Stimulated activated CD4-positive, alpha-beta T cell treated with anti-CD3 and anti-CD28 coated beads, Interleukin-12 subunit alpha, Interleukin-12 subunit beta, amount 100 ng/mL, for 48 hours (primary cell): ENCODE results near the gene APEX1.
A peak's percentile ranks its signal among the peaks of the same experiment; 100 is the strongest.

Experiments used
- DNase-seq, 3 donors: peaks; one replicate each; pipeline ENCODE4 v3.0.0-alpha.2; 2020; ENCODE audit warnings: low read depth in 2 of 3, low spot score in 1 of 3

APEX1 gene

DNA sequence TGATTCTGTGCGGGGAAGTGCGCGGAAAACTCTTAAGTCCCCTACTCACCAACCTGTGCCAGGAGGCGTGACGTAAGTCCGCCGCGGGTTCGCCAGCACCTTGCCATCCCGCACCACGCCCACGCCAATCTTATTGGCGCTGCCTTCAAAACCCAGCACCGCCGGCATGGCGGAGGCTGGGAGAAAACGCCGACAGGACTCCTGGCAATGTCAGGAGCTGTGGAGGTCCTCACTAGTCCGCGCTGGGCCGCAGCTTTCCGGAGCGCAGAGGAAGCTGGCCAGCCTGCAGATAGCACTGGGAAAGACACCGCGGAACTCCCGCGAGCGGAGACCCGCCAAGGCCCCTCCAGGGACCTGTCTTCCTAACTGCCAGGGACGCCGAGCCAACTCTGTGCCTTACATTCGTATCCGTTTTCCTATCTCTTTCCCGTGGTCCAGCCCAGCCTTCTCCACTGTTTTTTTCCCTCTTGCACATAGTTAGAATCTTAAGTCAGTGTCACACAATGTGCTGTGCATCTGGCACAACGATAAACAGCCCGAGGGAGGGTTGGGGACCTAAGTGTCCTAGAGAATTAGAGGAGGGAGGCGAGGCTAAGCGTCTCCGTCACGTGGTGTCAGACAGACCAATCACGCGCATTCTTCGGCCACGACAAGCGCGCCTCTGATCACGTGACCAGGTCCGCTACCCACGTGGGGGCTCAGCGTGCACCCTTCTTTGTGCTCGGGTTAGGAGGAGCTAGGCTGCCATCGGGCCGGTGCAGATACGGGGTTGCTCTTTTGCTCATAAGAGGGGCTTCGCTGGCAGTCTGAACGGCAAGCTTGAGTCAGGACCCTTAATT, at the start of gene APEX1, which contains the start of gene OSGEP:
Gene APEX1, plus strand, starts transcription at position 711 of the 839 bp plus-strand sequence. CDS start 420 bp downstream, outside the sequence.
Gene OSGEP, minus strand, starts transcription at position 297 of the 839 bp plus-strand sequence. Its CDS starts 129 bp downstream, at position 168.
- peak; percentile 96 to 98 (median 97) for DNase-seq

DNA sequence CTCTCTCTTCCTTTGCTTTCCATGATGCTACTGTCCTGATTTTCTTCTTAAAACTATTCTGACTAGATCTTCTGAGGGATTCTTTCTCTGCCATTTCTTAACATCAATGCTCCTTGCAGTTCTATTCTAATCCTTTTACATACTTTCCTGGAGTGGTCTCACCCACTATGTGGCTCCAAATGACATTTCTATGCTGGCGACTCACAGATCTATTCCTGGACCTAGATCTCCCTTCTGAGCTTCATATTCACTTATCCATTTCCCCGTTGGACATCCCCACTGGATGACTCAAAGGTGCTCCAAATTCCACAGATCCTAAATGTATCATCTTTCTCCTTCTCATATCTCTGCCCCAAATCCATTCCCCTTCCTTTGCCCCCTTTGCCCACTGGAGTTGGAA, 45.8 kb upstream of the APEX1 start:
- no peak for DNase-seq

DNA sequence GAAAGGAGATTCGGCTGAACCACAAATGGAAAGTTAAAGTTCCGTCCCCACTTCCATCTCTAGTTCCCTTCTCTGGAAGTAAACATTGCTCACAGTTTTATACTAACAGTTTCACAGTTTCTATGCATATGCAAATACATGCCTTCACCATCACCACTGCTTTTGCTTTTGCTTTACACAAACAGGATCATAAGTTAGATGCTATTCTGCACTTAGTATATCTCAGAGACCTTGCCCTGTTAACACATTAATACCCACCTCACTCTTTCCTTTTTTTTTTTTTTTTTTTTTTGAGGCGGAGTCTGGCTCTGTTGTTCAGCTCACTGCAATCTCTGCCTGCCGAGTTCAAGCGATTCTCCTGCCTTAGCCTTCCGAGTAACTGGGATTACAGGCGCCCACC, 42.6 kb upstream of the APEX1 start:
- DNase-seq: no peak

DNA sequence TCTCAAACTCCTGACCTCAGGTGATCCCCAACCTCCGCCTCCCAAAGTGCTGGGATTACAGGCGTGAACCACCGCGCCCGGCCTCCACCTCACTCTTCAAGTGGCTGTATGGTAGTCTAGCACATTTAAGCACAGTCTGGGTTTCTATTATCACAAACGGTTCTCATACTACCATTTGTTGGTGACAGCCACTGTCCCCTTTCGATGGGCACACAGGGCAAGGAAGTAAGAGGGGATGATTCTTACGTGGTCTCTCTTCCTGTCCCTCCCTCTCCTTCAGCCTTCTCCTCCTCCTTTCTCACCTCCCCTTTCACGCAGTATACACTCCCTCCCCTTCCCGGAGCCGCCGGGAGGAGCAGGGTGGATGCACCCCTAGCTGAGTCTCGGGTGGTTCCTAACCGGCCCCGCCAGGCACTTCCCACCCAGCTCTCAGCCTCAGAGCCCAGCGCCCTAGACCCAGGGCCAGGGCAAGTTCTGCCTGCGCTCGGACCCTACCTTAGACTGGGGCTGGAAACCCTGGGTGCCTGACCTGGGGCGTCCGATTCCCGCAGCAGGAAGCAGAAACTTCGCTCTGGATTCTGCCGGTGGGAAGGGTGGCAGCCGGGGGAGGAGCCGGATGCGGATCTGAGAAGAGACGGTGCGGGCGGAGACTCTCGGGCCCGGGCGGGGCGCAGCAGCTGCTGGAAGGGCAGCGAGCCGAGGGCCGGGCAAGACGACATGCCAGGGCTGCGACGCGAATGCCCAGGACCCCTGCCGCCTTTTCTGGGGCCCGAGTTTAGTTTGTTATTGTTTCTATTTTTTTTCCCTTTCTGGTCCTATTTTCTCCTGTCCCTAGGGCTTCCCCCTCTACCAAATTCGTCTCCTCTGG, 41.9 kb upstream of the APEX1 start, which contains the start of gene TEP1:
Gene TEP1, minus strand, starts transcription at position 626 of the 868 bp plus-strand sequence. CDS start 5,062 bp downstream, outside the sequence.
- peak; percentile 57 to 77 (median 58) for DNase-seq

DNA sequence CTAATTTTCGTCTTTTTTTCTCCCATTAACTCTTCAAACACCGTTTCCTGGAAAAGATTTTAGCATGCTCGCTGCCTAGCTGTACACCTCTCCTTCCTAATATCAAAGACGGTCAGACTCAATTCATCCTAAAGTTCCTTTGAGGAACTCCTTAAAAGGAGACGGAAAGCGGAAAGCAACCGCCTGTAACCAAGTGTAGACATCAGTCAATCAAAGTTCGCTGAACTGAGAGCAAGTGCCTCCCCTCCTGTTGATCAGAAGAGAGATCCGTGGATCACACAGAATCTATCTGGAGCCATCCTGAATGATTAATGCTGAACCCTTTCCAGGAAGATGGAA, 41.3 kb upstream of the APEX1 start:
- DNase-seq: no peak

DNA sequence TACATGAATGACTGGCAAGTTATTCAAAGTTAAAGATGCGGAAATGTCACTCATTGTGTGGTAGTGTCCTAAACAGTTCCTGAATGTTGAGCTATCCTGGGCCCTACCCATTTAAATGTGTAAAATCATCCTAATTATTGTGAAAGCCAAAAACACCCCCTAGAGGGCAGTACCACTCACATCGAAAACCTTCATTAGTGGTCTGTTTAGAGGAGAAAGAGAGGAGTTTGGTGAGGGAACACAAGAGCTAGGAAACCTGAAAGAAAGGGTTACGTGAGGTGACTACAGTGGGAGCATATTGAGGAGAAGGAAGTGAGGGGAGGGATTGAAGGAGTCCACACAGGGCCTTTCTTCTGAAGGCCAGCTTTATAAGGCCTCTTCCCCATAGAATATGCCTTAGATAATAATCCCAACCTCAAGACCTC, 39.2 kb upstream of the APEX1 start:
- DNase-seq: peak in 1 of 3 donors; percentile 51

DNA sequence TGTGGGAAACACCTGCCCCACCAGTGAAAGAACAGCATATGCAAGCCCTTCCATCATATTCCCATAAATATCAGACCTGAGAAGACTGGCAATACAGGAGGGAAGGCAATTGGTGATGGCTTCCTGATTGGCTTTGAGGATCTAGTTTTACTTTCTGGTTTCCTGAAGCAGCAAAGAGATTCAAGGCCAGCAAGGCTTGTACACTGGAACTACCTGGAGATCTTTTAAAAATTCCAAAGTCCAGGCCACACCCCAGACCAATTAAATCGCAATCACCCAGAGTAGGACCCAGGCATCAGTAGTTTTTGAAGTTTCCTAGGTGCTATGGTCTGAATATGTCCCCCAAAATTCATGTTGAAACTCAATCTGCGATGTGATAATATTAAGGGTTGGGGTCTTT, 38.8 kb upstream of the APEX1 start:
- no peak for DNase-seq

DNA sequence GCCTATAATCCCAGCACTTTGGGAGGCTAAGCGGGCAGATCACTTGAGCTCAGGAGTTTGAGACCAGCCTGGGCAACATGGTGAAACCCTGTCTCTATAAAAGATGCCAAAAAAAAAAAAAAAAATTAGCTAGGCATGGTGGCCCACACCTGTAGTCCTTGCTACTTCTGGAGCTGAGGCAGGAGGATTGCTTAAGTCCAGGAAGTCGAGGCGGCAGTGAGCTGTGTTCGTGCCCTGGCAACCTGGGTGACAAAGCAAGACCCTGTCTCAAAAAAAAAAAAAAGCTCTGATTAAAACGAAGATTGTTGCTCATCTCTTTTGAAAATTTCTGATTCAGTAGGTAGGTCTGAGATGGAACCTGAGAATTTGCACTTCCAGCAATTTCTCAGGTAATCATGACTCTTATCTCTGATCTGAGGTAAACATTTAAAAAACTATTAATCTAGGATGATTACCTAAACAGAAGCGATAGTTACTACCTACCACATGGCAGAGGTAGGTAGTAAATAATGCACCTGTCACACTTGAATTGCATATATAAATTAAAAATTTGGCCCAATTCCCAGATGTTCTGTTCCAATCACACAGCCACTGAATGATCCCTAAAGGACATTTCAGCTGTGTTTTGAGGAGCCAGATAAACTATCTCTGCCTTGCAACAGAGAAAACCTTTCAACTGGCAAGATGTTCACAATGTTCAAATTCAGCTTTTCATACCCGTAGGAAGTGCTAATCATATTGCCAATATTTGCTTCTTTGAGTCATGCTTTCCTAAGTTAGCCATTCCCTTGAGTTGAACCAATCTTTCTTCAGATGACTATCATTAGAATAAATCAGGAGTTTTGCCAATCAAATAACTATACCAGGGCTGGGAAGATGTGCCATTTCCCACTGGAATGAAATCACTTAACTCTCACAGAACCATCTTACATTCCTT, 37.5 kb upstream of the APEX1 start:
- no peak for DNase-seq

DNA sequence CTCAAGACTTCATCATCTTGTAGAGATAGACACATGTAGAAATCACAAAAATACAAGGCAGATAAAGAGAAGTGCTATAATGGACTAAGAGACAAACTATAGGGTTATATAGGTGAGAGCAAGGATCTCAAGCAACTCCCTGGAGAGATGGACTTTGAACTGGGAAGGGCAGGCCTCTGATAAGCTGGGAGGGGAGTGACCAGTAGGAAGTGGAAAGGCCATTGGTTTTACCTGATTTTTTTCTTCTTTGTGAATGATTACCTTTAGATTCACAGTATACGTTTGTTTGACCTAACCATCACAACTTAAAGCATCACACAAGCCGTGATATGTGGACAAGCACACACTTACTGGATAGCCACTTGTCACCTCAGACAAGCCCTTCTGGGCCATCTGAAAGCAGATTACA, 36.5 kb upstream of the APEX1 start:
- no peak for DNase-seq

DNA sequence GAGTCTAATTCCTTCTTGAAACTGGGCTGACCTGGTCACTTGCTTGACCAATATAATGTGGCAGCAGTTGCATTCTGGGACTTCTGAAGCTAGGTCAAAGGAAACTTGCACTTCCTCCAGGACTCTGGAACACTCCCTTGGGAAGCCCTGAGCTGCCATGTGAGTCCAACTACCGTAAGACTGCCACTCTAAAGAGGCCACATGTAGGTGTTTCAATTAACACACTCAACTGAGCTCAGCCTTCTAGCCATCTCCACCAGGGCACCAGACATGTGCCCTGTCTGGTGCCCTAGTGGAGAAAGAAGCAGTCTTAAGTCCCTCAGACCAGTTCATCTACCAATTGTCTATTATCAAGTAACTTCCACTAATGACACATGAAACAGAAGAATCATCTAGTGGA, 35.6 kb upstream of the APEX1 start:
- DNase-seq: no peak

DNA sequence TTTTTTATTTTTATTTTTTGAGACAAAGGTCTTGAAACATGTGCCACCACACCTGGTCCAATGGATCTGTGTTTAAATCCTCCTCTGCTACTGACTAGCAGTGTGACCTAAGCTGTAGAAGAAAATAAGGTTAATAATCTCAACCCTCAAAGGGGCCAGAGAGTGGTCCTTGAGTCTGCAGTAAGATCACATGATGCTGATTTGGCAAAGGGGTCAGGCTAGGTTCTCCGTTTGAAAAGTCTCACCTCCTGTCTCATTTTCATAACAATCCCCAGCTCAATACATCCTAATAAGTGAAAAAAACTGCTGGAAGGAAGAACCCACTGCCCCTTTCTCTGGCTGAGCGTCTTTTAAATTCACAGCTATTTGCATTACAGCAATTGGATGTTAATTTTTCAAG, 33.8 kb upstream of the APEX1 start:
- no peak for DNase-seq

DNA sequence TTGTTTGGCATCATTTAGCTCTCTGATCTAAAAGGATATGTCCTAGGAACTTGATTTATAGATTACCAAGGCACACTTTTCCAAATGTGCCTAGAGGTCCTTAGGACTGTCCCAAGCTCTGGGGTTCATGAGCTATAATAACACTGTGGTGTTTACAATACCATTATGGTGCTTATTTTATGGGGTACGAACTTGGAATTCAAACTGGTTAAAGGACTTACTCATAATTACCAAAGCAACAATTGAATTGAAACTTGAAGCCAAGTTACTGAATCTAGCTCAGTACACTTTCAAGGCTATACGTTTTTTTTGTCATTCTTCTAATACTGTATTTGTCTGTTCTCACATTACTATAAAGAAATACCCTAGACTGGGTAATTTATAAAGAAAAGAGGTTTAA, 32.1 kb upstream of the APEX1 start:
- DNase-seq: no peak

DNA sequence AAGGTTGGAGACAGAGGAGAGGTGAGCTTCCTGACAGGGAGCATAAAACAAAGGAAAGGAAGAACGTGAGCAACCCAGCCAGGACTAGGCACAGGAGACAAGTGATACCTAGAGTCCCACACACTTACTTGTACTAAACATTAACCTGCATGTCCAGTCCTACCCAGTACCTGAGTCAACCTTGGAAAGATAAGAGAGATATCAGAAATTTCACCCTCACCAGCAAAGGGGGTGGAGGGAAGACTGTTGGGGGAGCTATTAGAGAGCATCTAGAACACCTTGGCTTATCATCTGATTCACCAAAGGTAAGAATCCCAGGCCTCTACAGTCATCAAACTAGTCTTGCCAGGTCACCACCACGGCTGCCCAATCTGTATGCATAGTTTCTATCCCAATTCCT, 30.2 kb upstream of the APEX1 start:
- no peak for DNase-seq

DNA sequence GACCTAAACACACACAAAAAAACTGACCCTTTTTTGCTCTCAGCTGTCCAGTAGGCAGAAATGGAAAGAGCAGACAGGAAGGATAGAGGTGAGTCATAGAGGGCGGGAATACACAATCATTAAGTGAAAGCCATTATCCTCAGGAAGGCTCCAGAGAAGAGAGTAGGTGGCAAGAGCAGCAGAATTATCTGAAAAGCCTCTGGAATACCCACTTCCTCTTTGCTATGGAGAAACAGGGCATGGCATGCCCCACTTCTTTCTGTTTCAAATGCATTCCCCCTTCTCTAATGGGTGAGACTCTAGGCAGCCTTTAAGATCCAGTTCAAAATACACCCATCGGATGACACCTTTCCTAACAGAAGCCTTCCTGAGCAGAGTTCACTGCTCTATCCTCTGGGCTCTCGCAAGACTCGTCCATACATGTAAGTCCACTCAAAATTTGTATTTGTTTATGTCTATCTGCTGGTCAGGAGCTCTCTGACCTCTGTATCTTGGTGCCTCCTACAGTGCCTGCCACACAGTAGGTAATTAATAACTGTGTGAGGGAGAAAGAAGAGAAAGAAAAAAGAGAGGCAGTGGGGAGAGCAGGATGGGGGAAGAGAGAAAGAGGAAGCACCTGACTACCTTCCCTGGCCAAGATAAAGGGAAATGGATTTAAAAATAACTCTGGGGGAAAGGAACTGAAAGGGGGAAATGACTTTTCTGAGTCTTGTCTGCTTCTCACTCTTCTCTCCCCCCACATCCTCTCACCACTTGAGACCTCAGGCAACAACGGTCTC, 27.6 kb upstream of the APEX1 start:
- DNase-seq: no peak

DNA sequence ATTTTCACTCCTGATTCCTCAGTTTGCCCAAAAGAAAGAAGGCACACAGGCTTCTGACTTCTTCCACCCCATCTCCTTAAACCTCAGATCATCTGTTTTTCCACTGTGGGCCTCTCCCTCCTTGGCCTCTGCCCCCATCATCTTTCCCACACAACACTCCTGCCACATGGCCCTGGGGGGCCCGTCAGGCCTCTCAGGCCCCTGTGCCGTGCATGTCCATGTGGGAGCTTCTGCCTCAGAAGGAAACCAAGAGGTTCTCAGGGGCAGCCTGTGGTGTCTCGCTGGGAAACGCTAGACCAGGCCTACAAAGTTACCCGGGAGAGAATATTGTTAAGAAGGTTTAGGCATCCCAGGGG, 27.0 kb upstream of the APEX1 start:
- no peak for DNase-seq

DNA sequence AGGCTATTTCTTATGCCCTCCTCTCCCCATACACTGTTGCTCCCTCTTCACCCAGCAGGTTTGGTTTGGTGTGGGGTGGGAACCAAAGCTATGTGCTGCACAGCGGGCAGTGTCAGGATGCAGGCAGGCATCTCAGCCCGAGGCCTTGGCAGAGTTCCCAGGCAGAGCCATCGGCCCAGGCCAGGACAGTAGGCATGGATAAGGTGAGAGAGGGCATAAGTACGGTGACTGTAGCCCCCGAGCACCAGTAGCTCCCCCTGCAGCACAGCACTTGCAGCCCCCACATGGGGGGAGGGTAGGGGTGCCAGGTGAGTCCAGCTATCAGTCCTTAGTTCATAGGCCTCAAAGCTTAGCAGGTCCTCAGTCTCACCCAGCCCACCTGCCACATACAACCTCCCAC, 26.2 kb upstream of the APEX1 start:
- DNase-seq: no peak

DNA sequence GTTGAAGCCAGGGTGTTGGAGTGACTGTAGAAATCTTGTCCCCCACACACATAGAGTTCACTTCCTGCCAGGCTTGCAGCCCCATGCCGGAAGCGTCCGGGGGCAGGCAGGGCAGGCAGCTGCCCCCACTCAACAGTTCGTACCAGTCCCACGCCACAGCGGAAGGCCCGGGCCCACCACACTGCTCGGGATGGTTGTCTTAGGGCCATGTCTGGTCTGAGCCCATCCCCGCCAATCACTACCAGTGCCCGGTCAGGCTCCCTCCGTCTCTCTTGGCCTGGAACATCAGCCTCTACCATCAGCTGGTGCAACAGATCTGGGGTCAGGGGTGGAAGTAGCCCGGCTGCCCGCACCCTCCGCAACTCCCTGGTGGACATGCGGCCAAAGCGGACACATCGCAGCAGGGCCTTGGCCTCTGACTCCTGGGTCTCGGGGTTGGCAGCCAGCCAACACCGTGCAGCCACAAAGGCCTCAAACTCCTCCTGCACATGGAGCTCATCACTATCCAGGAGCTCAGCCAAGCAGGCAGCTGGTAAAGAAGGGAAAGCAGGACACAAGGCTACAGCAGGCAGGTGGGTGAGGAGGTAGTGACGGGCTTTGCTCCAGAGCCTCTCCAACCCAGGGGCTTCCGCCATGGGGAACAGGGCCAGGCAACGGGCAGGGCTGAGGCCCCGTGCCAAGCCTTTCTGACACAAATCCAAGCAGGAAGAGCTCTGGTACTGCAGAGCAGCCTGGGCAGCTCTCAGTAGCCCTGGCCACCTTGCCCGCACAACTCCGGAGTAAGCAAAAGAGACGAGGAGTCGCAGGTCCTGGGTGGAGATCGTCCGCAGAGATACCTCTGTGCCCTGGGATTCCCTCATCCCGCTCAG, 25.0 kb upstream of the APEX1 start:
- no peak for DNase-seq

DNA sequence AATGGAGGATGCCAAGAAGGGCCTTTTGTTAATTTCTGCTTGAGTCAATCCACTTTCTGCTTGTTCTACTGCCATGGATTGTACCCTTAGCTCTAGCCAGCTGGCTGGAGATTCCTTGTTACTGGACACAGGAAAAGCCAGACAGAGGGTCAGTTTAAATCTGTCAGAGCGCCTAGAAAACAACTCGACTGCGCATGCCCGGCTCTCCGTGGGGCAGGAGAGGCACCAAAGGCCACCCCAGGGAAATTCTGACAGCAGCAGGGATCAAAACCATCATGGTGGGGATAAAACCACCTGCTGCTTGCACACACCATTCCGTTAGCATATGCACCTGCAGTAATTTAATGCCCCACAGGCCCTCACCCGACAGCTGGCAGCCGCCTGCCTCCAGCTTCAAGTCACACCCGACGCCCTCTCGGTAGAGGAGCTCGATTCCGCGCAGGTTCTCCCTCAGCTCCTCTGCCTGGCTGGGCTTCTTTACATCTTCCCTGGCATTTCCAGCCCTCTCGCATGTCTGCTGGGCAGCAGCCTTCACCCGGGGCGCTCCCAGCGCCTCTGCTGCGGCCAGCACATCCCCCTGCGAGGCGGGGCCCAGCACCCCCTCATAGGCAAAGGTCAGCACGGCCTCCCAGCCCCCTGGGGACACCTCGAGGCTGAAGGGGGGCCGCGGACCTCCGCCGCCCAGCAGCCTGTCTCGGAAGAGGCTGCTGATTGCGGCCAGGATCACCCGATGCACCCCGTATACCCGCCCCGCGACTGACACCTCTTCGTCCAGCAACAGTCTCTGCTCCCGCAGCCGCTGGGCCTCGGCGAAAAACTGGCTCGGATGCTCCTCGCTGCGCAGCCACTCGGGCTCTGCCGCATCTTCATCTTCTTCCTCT, 20.1 kb upstream of the APEX1 start:
- DNase-seq: no peak
